ENCODE data around the gene CAMKK2.

CAMKK2 gene

DNA sequence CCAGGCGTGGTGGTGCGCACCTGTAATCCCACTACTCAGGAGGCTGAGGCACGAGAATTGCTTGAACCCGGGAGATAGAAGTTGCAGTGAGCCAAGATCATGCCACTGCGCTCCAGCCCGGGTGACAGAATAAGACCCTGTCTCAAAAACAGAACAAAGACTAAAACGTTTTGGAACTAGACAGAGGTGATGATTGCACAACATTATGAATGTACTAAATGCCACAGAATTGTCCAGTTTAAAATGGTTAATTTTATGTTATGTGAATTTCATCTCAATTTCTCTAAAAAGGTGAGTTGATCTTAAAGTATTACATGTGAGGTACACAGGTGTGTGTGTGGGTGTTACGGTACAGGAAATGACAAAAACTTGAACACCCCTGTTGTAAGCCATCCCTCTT lies 70.1 kb downstream of the CAMKK2 start:
- Histone ChIP-seq H3K9me3 (ENCODE audit: low read length) (no peaks in the 10 kb centered on the region), H2AFZ (ENCODE audit: low read length) (no peak overlapping the region), H3K9ac (ENCODE audit: low read length) (no peak overlapping the region), H3K79me2 (ENCODE audit: insufficient read depth, low read length) (no peaks in the 10 kb centered on the region), H3K4me2 (ENCODE audit: low read length) (no peak overlapping the region), H3K27me3 (ENCODE audit: insufficient read depth, low read length) (no peaks in the 10 kb centered on the region), H3K9me2 (ENCODE audit: low read depth, low read length) (no peaks in the 10 kb centered on the region), H3K4me1 (ENCODE audit: insufficient read depth, low read length, severe bottlenecking) (peaks cover 33% of the 10 kb centered on the region), H4K20me1 (ENCODE audit: insufficient read depth, low read length) (no peaks in the 10 kb centered on the region), H3K4me3 (ENCODE audit: low read depth, low read length, poor library complexity, severe bottlenecking) (no peak overlapping the region), H3K36me3 (ENCODE audit: insufficient read depth, low read length) (peaks cover 15% of the 10 kb centered on the region; the same call in 1 of the 2 replicates), H3K27ac (ENCODE audit: low read depth, low read length, poor library complexity, severe bottlenecking) (peak overlapping the region; percentile 89), H3F3A (ENCODE audit: insufficient read depth, low read length) (peaks cover 4% of the 10 kb centered on the region; the same call in 1 of the 2 replicates)
- TF ChIP-seq, protein P1, sequence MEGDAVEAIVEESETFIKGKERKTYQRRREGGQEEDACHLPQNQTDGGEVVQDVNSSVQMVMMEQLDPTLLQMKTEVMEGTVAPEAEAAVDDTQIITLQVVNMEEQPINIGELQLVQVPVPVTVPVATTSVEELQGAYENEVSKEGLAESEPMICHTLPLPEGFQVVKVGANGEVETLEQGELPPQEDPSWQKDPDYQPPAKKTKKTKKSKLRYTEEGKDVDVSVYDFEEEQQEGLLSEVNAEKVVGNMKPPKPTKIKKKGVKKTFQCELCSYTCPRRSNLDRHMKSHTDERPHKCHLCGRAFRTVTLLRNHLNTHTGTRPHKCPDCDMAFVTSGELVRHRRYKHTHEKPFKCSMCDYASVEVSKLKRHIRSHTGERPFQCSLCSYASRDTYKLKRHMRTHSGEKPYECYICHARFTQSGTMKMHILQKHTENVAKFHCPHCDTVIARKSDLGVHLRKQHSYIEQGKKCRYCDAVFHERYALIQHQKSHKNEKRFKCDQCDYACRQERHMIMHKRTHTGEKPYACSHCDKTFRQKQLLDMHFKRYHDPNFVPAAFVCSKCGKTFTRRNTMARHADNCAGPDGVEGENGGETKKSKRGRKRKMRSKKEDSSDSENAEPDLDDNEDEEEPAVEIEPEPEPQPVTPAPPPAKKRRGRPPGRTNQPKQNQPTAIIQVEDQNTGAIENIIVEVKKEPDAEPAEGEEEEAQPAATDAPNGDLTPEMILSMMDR (IDR thresholded peaks at IDR 0.05; ENCODE audit: low read length): no peak
- TF ChIP-seq EZH2 (IDR thresholded peaks at IDR 0.05; ENCODE audit: borderline replicate concordance, low read length): no peak

DNA sequence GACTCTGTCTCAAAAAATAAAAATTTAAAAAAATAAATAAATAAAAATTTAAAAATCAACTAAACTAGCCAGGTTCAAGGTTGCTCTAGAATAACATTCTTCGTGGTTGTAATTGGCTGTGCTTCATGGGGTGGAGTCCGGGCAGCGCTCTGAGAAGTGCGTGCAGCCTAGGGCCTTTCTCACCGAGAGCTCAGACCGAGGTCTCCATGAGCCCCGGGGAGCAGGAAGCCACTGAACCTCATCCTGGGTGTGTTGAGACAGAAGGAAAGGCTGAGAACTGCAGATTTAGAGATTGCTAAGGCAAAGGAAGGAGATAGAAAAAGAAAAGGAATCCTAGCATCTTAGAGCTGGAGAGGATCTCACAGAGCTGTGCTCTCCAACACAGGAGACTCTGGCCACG lies 71.9 kb downstream of the CAMKK2 start:
- Histone ChIP-seq H3K36me3 (ENCODE audit: insufficient read depth, low read length) (peaks cover 15% of the 10 kb centered on the region; the same call in 1 of the 2 replicates), H3K9ac (ENCODE audit: low read length) (no peak overlapping the region), H2AFZ (ENCODE audit: low read length) (no peak overlapping the region), H3K4me3 (ENCODE audit: low read depth, low read length, poor library complexity, severe bottlenecking) (no peak overlapping the region), H3K27ac (ENCODE audit: low read depth, low read length, poor library complexity, severe bottlenecking) (no peak overlapping the region), H3F3A (ENCODE audit: insufficient read depth, low read length) (peaks cover 4% of the 10 kb centered on the region; the same call in 1 of the 2 replicates), H3K9me2 (ENCODE audit: low read depth, low read length) (no peaks in the 10 kb centered on the region), H3K9me3 (ENCODE audit: low read length) (no peaks in the 10 kb centered on the region), H3K27me3 (ENCODE audit: insufficient read depth, low read length) (no peaks in the 10 kb centered on the region), H3K79me2 (ENCODE audit: insufficient read depth, low read length) (no peaks in the 10 kb centered on the region), H3K4me1 (ENCODE audit: insufficient read depth, low read length, severe bottlenecking) (peaks cover 33% of the 10 kb centered on the region), H3K4me2 (ENCODE audit: low read length) (no peak overlapping the region), H4K20me1 (ENCODE audit: insufficient read depth, low read length) (no peaks in the 10 kb centered on the region)
- no peak for TF ChIP-seq EZH2 (IDR thresholded peaks at IDR 0.05; ENCODE audit: borderline replicate concordance, low read length)
- TF ChIP-seq, protein P1 (IDR thresholded peaks at IDR 0.05; ENCODE audit: low read length): no peak

DNA sequence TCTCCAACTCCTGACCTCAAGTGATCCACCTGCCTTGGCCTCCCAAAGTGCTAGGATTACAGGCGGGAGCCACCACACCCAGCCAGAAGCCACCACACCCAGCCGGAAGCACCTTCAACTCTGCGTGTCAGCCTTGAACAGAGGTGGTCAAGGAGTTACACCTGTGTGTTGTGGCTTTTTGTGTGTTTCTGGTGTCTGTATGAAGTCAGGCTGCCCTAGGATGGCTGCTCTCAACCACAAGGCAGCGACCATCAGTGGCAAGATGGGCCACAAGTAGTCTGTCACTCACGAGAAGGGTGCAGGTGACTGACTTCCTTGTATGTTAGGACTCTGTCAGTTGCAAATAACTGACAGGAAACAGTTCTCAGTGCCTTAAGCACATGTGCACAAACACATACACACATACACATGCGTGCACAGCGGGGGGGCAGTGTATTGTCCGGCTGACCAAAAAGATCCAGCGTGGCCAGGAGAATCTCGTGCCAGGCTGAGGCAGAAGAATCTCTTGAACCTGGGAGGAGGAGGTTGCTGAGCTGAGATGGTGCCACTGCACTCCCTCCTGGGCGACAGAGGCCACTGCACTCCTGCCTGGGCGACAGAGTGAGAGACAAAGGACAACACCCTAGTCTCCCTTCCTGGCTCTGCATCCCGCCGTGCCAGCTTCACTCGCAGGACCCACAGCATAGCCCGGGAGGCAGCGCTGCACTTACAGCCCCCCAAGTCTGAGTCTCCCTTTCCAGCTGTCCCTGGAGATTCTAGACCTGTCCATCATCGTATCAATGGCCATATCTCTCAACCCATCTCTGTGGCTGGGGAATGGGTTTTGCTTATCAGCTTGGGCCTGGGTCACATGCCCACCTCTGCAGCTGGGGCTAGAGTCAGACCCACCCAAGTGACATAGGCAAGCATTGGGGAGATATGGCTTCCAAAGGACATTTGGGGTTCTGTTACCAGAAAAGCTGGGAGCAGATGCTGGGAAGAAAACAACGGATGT lies 72.9 kb downstream of the CAMKK2 start:
- Histone ChIP-seq H2AFZ (ENCODE audit: low read length) (0 out of 2 replicates have a peak overlapping the region, but pooled peaks have one; percentile 16), H3K4me1 (ENCODE audit: insufficient read depth, low read length, severe bottlenecking) (peaks cover 33% of the 10 kb centered on the region), H3K27me3 (ENCODE audit: insufficient read depth, low read length) (no peaks in the 10 kb centered on the region), H3K79me2 (ENCODE audit: insufficient read depth, low read length) (no peaks in the 10 kb centered on the region), H3K9me3 (ENCODE audit: low read length) (no peaks in the 10 kb centered on the region), H4K20me1 (ENCODE audit: insufficient read depth, low read length) (no peaks in the 10 kb centered on the region), H3K4me2 (ENCODE audit: low read length) (peak overlapping the region; percentile 24; the same call in 1 of the 2 replicates), H3K9me2 (ENCODE audit: low read depth, low read length) (no peaks in the 10 kb centered on the region), H3K9ac (ENCODE audit: low read length) (peak overlapping the region; percentile 4; the same call in 1 of the 2 replicates), H3F3A (ENCODE audit: insufficient read depth, low read length) (peaks cover 4% of the 10 kb centered on the region; the same call in 1 of the 2 replicates), H3K4me3 (ENCODE audit: low read depth, low read length, poor library complexity, severe bottlenecking) (peak overlapping the region; percentile 1), H3K36me3 (ENCODE audit: insufficient read depth, low read length) (peaks cover 15% of the 10 kb centered on the region; the same call in 1 of the 2 replicates), H3K27ac (ENCODE audit: low read depth, low read length, poor library complexity, severe bottlenecking) (peak overlapping the region; percentile 88)
- no peak for TF ChIP-seq EZH2 (IDR thresholded peaks at IDR 0.05; ENCODE audit: borderline replicate concordance, low read length)
- TF ChIP-seq, protein P1 (IDR thresholded peaks at IDR 0.05; ENCODE audit: low read length): peak; percentile 70
